Activated CD4-positive, alpha-beta T cell treated with anti-CD3 and anti-CD28 coated beads for 48 hours (primary cell): ENCODE data around the gene AGBL2.

ENCODE experiments used
- DNase-seq: peaks from one replicate; pipeline ENCODE4 v3.0.0-alpha.2; 2020

The AGBL2 gene

DNA sequence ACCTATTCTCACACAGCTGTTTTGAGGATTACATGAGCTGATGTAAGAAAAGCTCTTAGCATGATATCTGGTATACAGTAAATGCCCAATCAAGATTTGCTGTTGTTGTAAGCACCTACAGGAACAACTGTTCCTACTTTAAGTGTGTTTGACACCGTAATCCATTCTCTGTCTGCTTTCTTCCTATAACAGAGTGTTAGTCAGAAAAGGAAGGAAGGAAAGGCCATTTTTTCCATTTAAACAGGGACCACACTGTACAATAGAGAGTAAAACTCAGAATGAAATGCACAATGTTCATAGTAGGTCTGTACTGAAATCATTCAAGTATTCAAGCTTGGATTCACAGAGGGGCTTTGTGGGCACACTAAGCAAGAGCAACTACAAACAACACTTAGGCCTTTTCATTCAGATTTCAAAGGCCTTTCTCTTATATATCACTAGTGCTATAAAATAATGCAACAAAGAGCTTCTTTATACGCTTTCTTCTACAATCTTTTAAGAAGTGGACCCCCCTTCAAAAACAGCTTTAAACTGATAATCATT is 94.3 kb downstream of the AGBL2 start:
- no peak for DNase-seq

GRCh38 chr11:47617417-47617809 is 97.8 kb downstream of the AGBL2 start:
- DNase-seq, result no peak

- peak; percentile 32 for DNase-seq
Measured at GRCh38 chr11:47616726-47617416, 98.3 kb downstream of the AGBL2 start.

GRCh38 chr11:47615249-47615648 is 99.9 kb downstream of the AGBL2 start:
- DNase-seq, result no peak

GRCh38 chr11:47611348-47611794 is 103.8 kb downstream of the AGBL2 start:
- no peak for DNase-seq

- no peak for DNase-seq
Measured at GRCh38 chr11:47609675-47610074, 105.5 kb downstream of the AGBL2 start.
